GM12864 (cell line): ENCODE data around the gene OARD1.

Experiments used
- DNase-seq: peaks from one replicate; pipeline ENCODE4 v3.0.0-alpha.2; 2011; ENCODE audit warnings: low read depth
- H3K4me3 ChIP-seq: 2 replicates; pipeline ENCODE4 v1.5.1; 2011; ENCODE audit warnings: mild to moderate bottlenecking, low read depth, low read length, control low read depth
- TF ChIP-seq, protein P1 (sequence below): IDR thresholded peaks from 2 replicates; pipeline ENCODE4 v1.5.1; 2011; ENCODE audit warnings: low read depth, mild to moderate bottlenecking, moderate library complexity, low read length, control low read depth, inconsistent platforms; ENCODE audit errors: missing control alignments

The OARD1 gene

DNA sequence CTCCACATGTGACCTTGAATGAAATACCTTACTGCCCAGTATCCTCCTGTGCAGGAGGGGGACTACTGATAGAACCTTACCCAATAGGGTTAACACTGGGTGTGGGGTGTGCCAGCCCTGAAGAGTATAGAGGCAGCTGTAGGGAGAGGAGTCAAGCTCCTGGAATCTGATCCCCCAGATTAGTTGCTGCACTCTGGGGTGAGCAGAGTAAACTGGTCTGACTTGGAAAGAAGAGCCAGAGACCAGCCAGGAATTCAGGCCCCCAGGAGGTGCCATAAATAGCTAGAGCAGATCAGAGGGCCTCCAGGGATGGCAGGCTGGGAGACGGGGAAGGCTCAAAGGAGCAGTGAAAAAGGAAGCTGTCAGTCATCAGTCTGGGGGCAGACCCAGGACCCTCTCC, 22.6 kb downstream of the OARD1 start:
- TF ChIP-seq, protein P1, sequence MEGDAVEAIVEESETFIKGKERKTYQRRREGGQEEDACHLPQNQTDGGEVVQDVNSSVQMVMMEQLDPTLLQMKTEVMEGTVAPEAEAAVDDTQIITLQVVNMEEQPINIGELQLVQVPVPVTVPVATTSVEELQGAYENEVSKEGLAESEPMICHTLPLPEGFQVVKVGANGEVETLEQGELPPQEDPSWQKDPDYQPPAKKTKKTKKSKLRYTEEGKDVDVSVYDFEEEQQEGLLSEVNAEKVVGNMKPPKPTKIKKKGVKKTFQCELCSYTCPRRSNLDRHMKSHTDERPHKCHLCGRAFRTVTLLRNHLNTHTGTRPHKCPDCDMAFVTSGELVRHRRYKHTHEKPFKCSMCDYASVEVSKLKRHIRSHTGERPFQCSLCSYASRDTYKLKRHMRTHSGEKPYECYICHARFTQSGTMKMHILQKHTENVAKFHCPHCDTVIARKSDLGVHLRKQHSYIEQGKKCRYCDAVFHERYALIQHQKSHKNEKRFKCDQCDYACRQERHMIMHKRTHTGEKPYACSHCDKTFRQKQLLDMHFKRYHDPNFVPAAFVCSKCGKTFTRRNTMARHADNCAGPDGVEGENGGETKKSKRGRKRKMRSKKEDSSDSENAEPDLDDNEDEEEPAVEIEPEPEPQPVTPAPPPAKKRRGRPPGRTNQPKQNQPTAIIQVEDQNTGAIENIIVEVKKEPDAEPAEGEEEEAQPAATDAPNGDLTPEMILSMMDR = no peak
- no peak overlapping the region for H3K4me3 ChIP-seq
- DNase-seq = no peak

DNA sequence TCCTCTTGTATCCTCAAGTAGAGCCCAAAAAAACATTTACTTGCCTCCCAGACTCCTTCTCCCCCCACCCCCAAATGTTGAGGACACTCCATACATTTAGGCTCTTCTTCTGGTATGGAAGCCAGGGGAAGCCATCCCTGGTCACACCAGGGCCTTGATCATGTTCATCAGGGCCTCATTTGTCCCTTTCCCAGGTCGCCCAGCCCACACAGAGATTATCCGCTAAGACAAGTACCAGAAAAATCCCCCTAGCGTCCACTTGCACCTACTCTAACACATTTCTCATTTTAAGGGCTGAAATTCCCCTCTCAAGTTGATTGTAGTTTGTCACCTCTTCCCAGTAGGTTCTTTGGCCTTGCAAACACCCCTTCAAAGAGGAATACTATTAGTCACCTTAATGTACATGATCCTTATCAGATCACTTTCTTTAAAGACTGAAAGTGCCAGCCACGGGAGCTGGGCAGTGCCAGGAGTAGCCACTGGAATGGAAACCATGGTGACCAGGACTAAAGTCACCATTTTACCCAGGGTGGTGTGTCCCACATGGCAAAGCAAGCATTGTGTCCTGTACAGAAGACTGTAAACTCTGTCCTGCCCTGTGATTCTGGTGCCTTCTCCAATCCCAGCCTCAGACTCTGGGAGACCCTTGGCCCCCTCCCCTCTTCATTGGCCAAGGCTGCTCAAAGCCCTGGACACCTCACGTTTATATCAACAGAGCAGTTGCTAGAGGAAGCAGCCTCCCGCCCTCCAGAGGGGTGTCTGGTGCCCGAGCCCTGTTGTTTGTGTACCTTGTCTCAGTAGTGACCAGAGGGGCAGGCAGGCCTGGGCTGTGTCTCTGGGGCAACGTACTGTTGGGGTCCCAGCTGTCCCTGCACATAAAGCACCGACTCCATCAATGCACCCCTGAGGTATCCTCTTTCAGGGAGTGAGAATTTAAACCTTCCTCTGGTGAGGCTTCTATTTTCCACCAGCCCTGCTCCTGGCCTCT, 24.1 kb downstream of the OARD1 start:
- TF ChIP-seq, protein P1 = no peak
- no peak for DNase-seq
- no peak overlapping the region for H3K4me3 ChIP-seq

DNA sequence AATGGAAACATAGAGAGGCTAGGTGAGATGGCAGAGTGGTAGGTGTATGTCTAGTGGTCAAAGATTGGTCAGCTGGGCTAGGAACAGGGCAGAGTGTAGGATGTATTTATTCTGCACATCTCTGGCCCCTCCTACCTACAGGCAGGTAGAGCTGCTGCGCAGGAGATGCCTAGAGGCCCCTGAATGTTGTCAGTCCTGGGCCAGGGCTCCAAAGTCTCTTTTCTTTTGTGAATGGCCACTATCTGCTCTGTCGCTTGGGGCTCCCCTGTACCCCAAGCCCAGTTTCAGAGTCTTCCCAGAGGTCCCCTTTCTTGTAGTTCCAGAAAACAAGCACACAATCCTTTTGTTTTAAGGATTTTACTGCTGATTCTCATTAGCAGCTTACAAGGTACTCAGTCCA, 24.9 kb downstream of the OARD1 start:
- H3K4me3 ChIP-seq = no peak overlapping the region
- TF ChIP-seq, protein P1 = no peak
- DNase-seq = no peak

DNA sequence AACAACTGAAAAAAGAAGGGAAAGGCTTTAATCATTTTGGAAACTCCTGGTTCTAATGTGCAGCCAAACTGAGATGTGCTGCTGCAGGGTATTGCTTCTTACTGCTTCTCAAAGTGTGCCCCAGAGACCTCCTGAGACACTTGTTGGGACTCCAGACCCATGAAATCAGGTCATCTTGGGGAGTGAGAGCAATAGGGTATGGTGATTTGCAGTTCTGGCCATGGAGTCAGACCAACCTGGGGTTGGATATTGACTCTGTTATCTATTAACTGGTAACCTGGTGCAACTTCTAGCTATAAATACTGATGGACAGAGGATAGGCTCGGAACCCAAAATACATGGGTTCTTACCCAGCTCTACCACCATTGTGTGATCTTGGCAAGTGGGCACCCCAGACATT, 26.1 kb downstream of the OARD1 start:
- TF ChIP-seq, protein P1 = no peak
- H3K4me3 ChIP-seq = no peak overlapping the region
- no peak for DNase-seq

DNA sequence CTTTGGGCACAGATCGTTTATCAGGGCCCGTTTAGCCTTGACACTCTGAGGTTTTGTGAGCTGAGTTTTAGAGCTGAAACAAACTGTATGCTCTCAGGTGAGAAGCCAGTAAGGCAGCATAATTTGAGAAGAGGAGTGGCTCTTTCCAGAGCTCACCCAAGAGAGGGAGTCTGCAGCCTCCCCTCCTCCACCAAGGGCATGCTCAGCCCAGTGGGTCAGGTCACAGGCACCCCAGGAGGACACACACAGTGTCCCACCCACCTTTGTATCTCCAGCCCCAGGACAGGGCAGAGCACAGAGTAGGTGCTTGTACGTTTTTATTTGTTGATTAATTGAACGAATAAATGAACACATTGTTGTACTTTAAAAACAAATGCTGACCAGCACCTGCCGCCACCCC, 26.5 kb downstream of the OARD1 start:
- no peak for DNase-seq

DNA sequence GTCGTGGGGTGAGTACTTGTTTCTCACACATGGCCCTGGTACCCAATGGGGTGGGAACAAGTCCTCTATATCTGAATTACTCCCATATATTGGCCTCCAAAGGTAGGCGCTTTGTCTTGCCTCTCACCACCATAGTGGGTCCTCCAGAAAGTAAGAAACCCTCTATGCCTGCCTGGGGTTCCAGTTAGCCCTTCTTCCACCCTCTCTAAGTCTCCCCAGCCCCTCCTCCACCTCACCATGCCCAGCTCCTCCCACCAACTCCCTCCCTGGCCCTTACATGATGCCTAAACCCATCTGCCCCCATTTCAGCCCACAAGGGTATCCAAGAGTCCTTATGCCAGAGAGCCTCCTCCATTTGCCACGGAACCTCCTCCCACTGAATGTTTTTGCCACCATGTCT, 29.0 kb downstream of the OARD1 start:
- DNase-seq = no peak
- TF ChIP-seq, protein P1 = no peak
- no peak overlapping the region for H3K4me3 ChIP-seq

More for the DNA sequence above, 26.5 kb downstream of the OARD1 start:
- H3K4me3 ChIP-seq = no peak overlapping the region
- TF ChIP-seq, protein P1 = no peak
